ENCODE data around the gene WIPF2.

GRCh38 chr17:40312131-40312731, 93.1 kb downstream of the WIPF2 start:
- TF ChIP-seq CTCF (IDR thresholded peaks at IDR 0.05) = no peak
- no peak for TF ChIP-seq POLR2A (IDR thresholded peaks at IDR 0.05)

Data from adrenal gland (tissue), 5 donors.